Common myeloid progenitor, CD34-positive (primary cell): ENCODE measurements around the gene ENPP1.

ENCODE experiments used
- CTCF ChIA-PET: fragments of 350-600 bp; sonication (Branson Sonifier 250); formaldehyde crosslinking; loops from one replicate; lab custom pipeline; 2021; ENCODE audit warnings: antibody characterized with exemption; lab: Charles Lee
- POLR2A ChIA-PET: fragments of 350-600 bp; sonication (Branson Sonifier 250); formaldehyde crosslinking; loops from one replicate; lab custom pipeline; 2021; ENCODE audit warnings: antibody characterized with exemption; lab: Charles Lee
- DNase-seq, 3 donors: peaks; one replicate each; pipeline versions ENCODE4 v3.0.0 to v3.0.0-alpha.2; 2013
- H3K27ac ChIP-seq, 2 experiments: 1 replicate in 1 of 2; 2 replicates in 1 of 2; pipeline ENCODE4 v1.7.0; 2013; ENCODE audit warnings: inconsistent platforms in 2 of 2, low read length in 2 of 2, mild to moderate bottlenecking in 2 of 2, low read depth in 1 of 2, moderate library complexity in 1 of 2; ENCODE audit not compliant: severe bottlenecking in 2 of 2, insufficient read depth in 1 of 2, poor library complexity in 1 of 2
- H3K27me3 ChIP-seq, 5 experiments: replicated peaks in 2 of 5; 1 replicate in 3 of 5; 2 replicates in 2 of 5; pipeline versions ENCODE4 v1.6.1 to v1.7.0; 2013; ENCODE audit warnings: low read length in 4 of 5, mild to moderate bottlenecking in 2 of 5, moderate library complexity in 2 of 5, inconsistent platforms in 1 of 5; ENCODE audit not compliant: insufficient read depth in 5 of 5, control insufficient read depth in 4 of 5
- H3K36me3 ChIP-seq, 4 experiments: 1 replicate in 2 of 4; 2 replicates in 2 of 4; pipeline versions ENCODE4 v1.6.1 to v1.7.0; 2013; ENCODE audit warnings: low read length in 3 of 4, control low read depth in 1 of 4, mild to moderate bottlenecking in 1 of 4; ENCODE audit not compliant: control insufficient read depth in 4 of 4, insufficient read depth in 4 of 4
- H3K4me1 ChIP-seq, 4 experiments: 1 replicate in 3 of 4; 2 replicates in 1 of 4; pipeline versions ENCODE4 v1.6.1 to v1.7.1; 2013; ENCODE audit warnings: low read length in 3 of 4, mild to moderate bottlenecking in 3 of 4, control low read depth in 1 of 4, inconsistent platforms in 1 of 4, moderate library complexity in 1 of 4; ENCODE audit not compliant: control insufficient read depth in 4 of 4, insufficient read depth in 4 of 4; ENCODE audit errors: control extremely low read depth in 1 of 4
- H3K4me3 ChIP-seq, 7 experiments: 1 replicate in 4 of 7; 2 replicates in 3 of 7; pipeline versions ENCODE4 v1.5.1 to v1.7.0; 2013; ENCODE audit warnings: mild to moderate bottlenecking in 7 of 7, low read length in 6 of 7, moderate library complexity in 6 of 7, inconsistent platforms in 2 of 7, low read depth in 2 of 7, control low read depth in 1 of 7; ENCODE audit not compliant: insufficient read depth in 4 of 7, control insufficient read depth in 1 of 7; ENCODE audit errors: extremely low read depth in 1 of 7
- H3K9me3 ChIP-seq, 5 experiments: 1 replicate in 4 of 5; 2 replicates in 1 of 5; pipeline versions ENCODE4 v1.6.1 to v1.7.1; 2013; ENCODE audit warnings: low read length in 4 of 5, mild to moderate bottlenecking in 2 of 5, inconsistent platforms in 1 of 5, low read depth in 1 of 5, moderate library complexity in 1 of 5; ENCODE audit not compliant: control insufficient read depth in 4 of 5, insufficient read depth in 2 of 5; ENCODE audit errors: control extremely low read depth in 1 of 5
- WGBS: methylation state at CpG from one replicate; pipeline ENCODE4 v1.1.5; 2013; ENCODE audit not compliant: insufficient coverage; 5-methylcytosine and 5-hydroxymethylcytosine counted together

Gene ENPP1

DNA sequence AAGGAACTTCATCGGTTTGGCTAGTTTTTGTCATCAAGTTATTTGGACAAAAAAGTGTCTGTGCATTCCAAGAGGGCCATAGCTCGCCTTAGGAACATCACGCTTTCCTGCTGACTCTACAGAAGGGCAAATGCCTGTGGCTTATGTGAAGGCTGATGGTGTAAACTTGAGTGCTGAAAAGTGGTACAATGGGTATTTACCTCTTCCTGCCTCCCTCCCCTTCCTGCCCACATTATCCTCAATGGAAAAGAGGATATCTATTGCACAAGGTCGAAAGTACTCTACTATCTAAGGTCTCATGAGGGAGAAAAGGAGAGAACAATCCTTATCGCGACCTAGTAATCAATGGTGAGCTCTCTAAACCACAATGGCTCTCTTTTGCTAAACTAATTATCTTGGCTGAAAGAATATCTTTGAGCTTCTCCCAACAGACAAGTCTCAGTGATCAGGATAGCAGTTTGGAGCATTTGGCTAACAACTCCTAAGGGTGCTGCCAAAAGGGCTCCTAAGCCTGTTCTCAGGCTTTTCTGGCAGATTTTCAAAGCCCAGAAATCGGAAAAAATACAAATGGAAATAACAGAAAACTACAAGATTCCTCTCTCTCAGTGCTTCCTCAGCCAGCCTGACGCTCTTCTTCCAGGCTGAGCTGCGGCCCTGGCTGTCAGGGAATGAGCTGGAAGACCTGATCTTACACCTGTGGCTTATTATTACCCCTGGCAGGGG lies 42.6 kb upstream of the ENPP1 start:
- Histone ChIP-seq H3K27me3 (peaks cover 0 to 9% (median 2%) of the 10 kb centered on the region in 5 experiments), H3K36me3 (no peaks in the 10 kb centered on the region), H3K4me3 (no peak overlapping the region), H3K27ac (no peak overlapping the region), H3K4me1 (no peaks in the 10 kb centered on the region), H3K9me3 (peaks cover 0 to 2% (median 0%) of the 10 kb centered on the region in 5 experiments)
- DNase-seq = no peak
- WGBS = 93% methylated on average over 9 of the region's 9 CpGs
- POLR2A ChIA-PET = no interaction called here
- CTCF ChIA-PET = no interaction called here

DNA sequence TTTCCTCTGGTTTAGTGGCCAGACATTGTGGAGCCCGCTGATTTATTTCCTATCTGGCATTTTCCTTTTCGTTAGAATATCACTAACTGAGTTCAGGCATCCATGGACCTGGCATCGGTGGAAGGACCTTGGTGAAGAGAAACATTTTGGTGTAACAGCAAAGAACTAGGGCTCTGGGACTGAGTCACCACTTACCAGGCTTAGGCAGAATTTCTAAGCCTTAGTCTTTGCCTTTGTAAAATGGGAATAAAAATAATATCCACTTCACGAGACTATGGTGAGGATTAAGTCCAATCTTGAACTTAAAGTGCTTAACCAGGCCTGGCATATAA lies 42.0 kb upstream of the ENPP1 start:
- DNase-seq = no peak
- CTCF ChIA-PET = no interaction called here
- no peaks in the 10 kb centered on the region for H3K36me3 ChIP-seq
- no peak overlapping the region for H3K4me3 ChIP-seq
- WGBS = 82% methylated on average over 4 of the region's 4 CpGs
- peaks cover 0 to 10% (median 2%) of the 10 kb centered on the region in 5 experiments for H3K27me3 ChIP-seq
- peaks cover 0 to 2% (median 0%) of the 10 kb centered on the region in 5 experiments for H3K9me3 ChIP-seq
- no peaks in the 10 kb centered on the region for H3K4me1 ChIP-seq
- no peak overlapping the region for H3K27ac ChIP-seq
- POLR2A ChIA-PET = no interaction called here

DNA sequence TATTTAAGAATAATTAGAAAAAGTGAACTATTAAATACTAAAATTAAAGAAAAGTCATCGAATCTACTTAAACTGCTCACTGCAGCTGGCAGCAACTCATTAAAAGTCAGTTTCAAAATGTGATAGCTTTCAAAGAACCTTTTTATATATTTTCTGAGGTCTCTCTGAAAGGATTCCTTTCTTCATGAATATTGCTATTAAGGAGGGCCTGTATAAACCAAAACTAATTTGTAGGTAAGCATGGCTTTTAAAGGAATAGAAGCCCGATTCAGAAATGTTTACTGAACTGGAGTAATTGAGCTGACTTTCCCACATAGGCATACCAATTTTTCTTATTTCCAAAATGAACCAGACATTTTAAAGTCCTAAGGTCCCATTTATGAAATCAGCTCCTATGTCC lies 41.2 kb upstream of the ENPP1 start:
- no CpG with 5 or more reads among the region's 2 CpGs for WGBS
- POLR2A ChIA-PET = no interaction called here
- H3K9me3 ChIP-seq = peaks cover 0 to 2% (median 0%) of the 10 kb centered on the region in 5 experiments
- no peak for DNase-seq
- H3K36me3 ChIP-seq = no peaks in the 10 kb centered on the region
- CTCF ChIA-PET = no interaction called here
- H3K4me3 ChIP-seq = no peak overlapping the region
- no peaks in the 10 kb centered on the region for H3K4me1 ChIP-seq
- peaks cover 0 to 11% (median 2%) of the 10 kb centered on the region in 5 experiments for H3K27me3 ChIP-seq
- H3K27ac ChIP-seq = no peak overlapping the region

DNA sequence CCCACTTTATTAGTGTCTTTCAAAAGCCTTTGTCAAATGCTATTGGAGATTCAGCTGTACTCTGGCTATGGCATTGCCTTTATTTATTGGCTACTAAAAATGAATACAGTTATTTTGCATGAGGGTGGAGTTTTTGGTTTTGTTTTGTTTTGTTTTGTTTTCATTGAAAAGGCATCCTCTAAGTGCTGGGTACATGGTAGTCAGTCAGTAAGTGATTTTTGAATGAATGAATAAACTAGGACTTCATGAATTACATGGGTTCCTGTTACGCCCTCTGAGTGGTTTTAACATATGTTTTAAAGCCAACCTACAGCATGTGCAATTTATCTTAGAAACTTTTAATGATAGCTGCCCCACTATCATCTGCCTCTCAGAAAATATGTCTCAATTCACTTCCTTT lies 38.9 kb upstream of the ENPP1 start:
- no peaks in the 10 kb centered on the region for H3K4me1 ChIP-seq
- H3K27me3 ChIP-seq = peaks cover 0 to 20% (median 2%) of the 10 kb centered on the region in 5 experiments
- WGBS = no CpG with 5 or more reads among the region's 1 CpG
- POLR2A ChIA-PET = no interaction called here
- no peak for DNase-seq
- H3K9me3 ChIP-seq = peaks cover 0 to 2% (median 0%) of the 10 kb centered on the region in 5 experiments
- CTCF ChIA-PET = no interaction called here
- H3K36me3 ChIP-seq = no peaks in the 10 kb centered on the region
- H3K27ac ChIP-seq = no peak overlapping the region
- no peak overlapping the region for H3K4me3 ChIP-seq

DNA sequence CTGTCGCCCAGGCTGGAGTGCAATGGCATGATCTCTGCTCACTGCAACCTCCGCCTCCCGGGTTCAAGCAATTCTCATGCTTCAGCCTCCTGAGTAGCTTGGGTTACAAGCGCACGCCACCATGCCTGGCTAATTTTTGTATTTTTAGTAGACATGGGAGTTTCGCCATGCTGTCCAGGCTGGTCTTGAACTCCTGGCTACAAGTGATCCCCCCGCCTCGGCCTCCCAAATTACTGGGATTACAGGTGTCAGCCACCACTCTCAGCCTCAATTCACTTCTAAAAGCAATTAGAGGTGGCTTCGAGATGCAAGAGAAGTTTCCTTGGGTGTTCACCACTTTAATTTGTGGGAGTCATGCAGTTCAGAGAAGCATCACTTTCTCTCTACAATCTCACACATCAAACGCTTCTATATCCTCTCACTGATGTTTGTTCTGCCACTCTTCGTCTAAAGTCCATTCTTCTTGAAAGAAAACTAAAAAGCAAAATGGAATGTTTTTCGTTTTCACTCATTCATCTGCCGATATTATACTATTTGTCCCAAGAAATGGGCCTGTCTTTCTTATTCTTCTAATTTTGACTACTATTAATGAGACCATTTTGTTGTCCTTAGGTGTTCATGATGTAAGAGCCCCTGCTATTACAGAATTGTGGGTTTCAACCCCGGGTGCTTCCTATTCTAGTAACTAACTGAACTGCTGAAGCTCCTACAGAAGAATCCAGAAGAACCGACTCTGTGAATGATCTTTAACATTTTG lies 38.3 kb upstream of the ENPP1 start:
- ChIA-PET CTCF (no interaction called here), POLR2A (no interaction called here)
- H3K36me3 ChIP-seq = no peaks in the 10 kb centered on the region
- peaks cover 0 to 2% (median 0%) of the 10 kb centered on the region in 5 experiments for H3K9me3 ChIP-seq
- peaks cover 0 to 20% (median 2%) of the 10 kb centered on the region in 5 experiments for H3K27me3 ChIP-seq
- H3K4me3 ChIP-seq = no peak overlapping the region
- 99% methylated on average over 11 of the region's 15 CpGs for WGBS
- no peak overlapping the region for H3K27ac ChIP-seq
- no peaks in the 10 kb centered on the region for H3K4me1 ChIP-seq
- no peak for DNase-seq

DNA sequence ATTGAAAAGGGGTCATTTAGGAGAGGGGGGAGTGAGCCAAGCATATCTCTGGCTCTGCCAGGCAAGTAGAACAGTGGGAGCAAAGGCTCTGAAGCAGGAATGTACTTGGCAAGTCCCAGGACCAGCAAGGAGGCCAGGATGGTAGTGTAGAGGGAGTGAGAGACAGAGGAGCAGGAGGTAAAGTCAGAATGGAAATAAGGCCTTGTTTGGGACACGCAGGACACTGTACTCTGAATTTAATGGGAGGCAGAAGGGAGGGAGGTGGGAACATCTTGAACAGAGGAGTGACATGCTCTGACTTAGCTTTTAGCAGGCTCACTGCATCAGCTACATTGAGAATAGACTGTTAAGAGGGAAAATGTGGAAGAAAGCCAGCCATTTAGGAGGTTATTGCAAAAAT lies 37.0 kb upstream of the ENPP1 start:
- ChIA-PET POLR2A (no interaction called here), CTCF (no interaction called here)
- H3K4me1 ChIP-seq = no peaks in the 10 kb centered on the region
- no peak for DNase-seq
- 100% methylated on average over 1 of the region's 1 CpG for WGBS
- no peak overlapping the region for H3K4me3 ChIP-seq
- H3K36me3 ChIP-seq = no peaks in the 10 kb centered on the region
- H3K27ac ChIP-seq = no peak overlapping the region
- H3K27me3 ChIP-seq = peaks cover 0 to 18% (median 2%) of the 10 kb centered on the region in 5 experiments
- H3K9me3 ChIP-seq = no peaks in the 10 kb centered on the region

DNA sequence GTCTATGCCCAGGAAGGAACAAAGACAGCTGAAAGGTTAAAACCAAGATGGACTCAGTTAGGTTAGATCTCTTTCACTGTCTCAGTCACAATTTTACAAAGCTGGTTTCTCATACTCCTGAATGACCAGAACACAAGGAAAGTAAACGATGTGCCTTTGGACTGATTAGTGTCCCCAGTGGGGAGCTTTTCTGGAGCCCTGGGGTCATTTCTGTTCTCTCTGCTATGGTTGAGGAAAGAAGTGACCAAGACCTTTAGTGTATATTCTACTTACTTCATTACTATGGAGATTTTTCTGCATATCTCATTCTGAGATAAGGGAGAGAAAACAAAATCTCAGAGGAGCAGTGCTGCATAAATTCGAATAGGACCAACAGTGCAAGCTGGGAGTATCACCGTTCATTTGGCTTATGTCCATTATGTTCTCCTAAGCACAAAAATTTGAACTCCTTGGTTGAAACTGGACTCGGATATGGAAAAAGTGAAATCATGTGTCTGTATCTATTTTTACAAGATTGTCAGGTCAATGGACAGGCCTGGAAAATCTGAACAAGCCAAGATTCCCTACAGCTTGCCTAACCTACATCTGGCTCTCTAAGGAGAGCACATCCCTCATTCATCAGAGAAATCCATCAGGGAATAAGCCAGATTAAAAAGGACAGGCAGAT lies 34.4 kb upstream of the ENPP1 start:
- no peak overlapping the region for H3K4me3 ChIP-seq
- ChIA-PET CTCF (no interaction called here), POLR2A (interaction anchor here (0.5 kb wide), 1 partner anchor 21 kb away, joined by 3 read pairs; no protein-coding TSS in a partner anchor)
- H3K27me3 ChIP-seq = peaks cover 0 to 17% (median 2%) of the 10 kb centered on the region in 5 experiments
- H3K36me3 ChIP-seq = no peaks in the 10 kb centered on the region
- no peaks in the 10 kb centered on the region for H3K9me3 ChIP-seq
- H3K27ac ChIP-seq = no peak overlapping the region
- 100% methylated on average over 2 of the region's 4 CpGs for WGBS
- no peaks in the 10 kb centered on the region for H3K4me1 ChIP-seq
- DNase-seq = no peak
